K562 (cell line): ENCODE results near the gene UNC13C. TPM values are rescaled to one million over a fixed set of nuclear protein-coding genes. Genes with fewer than 3 reads are reported as not detected.

Source experiments
- ATAC-seq: fragments of 200-7000 bp; cut with Tn5 transposase; 3 replicates; pipeline ENCODE4 v1.9.1; 2020; ENCODE audit warnings: moderate library complexity
- BruUV-seq: library from RNA; stranded (reverse); fragments of 400-500 nt; replicated peaks from 2 replicates; lab custom pipeline; 2021; lab: Mats Ljungman, UMichigan
- CTCF ChIA-PET: fragments of 300-600 bp; formaldehyde crosslinking; extraction: SDS; loops from one replicate; lab custom pipeline; 2021; ENCODE audit warnings: low intra/inter-chr PET ratio; lab: Yijun Ruan, JAX
- POLR2A ChIA-PET: fragments of 300-600, 350-650 bp; sonication (Branson Sonifier 250); formaldehyde crosslinking; extraction: SDS; loops from one replicate; lab custom pipeline; 2021; ENCODE audit warnings: antibody characterized with exemption, inconsistent platforms; lab: Yijun Ruan, JAX
- DNase-seq, 4 experiments: peaks; one replicate each; pipeline versions ENCODE4 v3.0.0 to v3.0.0-alpha.2; 2011 to 2018; ENCODE audit warnings: low spot score in 3 of 4, mixed read lengths in 3 of 4; ENCODE audit errors: extremely low read depth in 1 of 4
- FAIRE-seq: peaks from 2 replicates; lab custom pipeline; 2011; peaks lifted over from hg19 to GRCh38; lab: Jason Lieb, UNC
- H2AFZ ChIP-seq: 2 replicates; pipeline ENCODE4 v1.6.0; 2011; ENCODE audit warnings: low read depth, low read length, control low read depth, inconsistent platforms
- H3K27ac ChIP-seq: fragments of 200-600 bp; 3 replicates; pipeline ENCODE4 v1.8.0; 2011; ENCODE audit warnings: low read depth, mild to moderate bottlenecking, control low read depth, inconsistent platforms, low read length, moderate library complexity, mixed read lengths; ENCODE audit errors: extremely low read depth
- H3K27me3 ChIP-seq, 2 experiments: fragments of 300-600 bp in 1 of 2; 2 replicates in 1 of 2; 3 replicates in 1 of 2; pipeline versions ENCODE4 v1.6.0 to v1.8.0; 2011; ENCODE audit warnings: inconsistent platforms in 2 of 2, low read length in 2 of 2, mild to moderate bottlenecking in 1 of 2, mixed read lengths in 1 of 2, moderate library complexity in 1 of 2; ENCODE audit not compliant: control insufficient read depth in 2 of 2, insufficient read depth in 2 of 2
- H3K36me3 ChIP-seq: fragments of 300-600 bp; 3 replicates; pipeline ENCODE4 v1.8.0; 2011; ENCODE audit warnings: mild to moderate bottlenecking, low read length, inconsistent platforms; ENCODE audit not compliant: control insufficient read depth, insufficient read depth
- H3K4me1 ChIP-seq, 2 experiments: fragments of 200-600 bp in 1 of 2; replicated peaks in 1 of 2; 2 replicates in 1 of 2; 3 replicates in 1 of 2; pipeline versions ENCODE4 v1.5.1 to v1.8.0; 2011; ENCODE audit warnings: inconsistent platforms in 2 of 2, low read length in 2 of 2, mild to moderate bottlenecking in 1 of 2, mixed read lengths in 1 of 2, moderate library complexity in 1 of 2; ENCODE audit not compliant: control insufficient read depth in 2 of 2, insufficient read depth in 2 of 2
- H3K4me2 ChIP-seq: 2 replicates; pipeline ENCODE4 v1.6.1; 2011; ENCODE audit warnings: low read length, control low read depth, inconsistent platforms, mixed read lengths; ENCODE audit not compliant: insufficient read depth
- H3K4me3 ChIP-seq: fragments of 200-600 bp; sonication (generic), shearing (Covaris generic); 2 replicates; pipeline ENCODE4 v1.5.1; 2016; ENCODE audit warnings: control low read depth, inconsistent platforms
- H3K79me2 ChIP-seq: fragments of 200-600 bp; 3 replicates; pipeline ENCODE4 v1.8.0; 2011; ENCODE audit warnings: low read length, inconsistent platforms; ENCODE audit not compliant: control insufficient read depth, insufficient read depth
- H3K9ac ChIP-seq, 2 experiments: 2 replicates each; pipeline versions ENCODE4 v1.6.0 to v1.6.1; 2011; ENCODE audit warnings: low read depth in 2 of 2, low read length in 2 of 2, control low read depth in 1 of 2, inconsistent platforms in 1 of 2, mild to moderate bottlenecking in 1 of 2, mixed read lengths in 1 of 2; ENCODE audit not compliant: insufficient read depth in 1 of 2
- H3K9me1 ChIP-seq: one replicate; pipeline ENCODE4 v1.6.0; 2011; ENCODE audit warnings: inconsistent platforms, mild to moderate bottlenecking, low read length, moderate library complexity; ENCODE audit not compliant: control insufficient read depth, insufficient read depth
- H3K9me3 ChIP-seq: replicated peaks from 2 replicates; pipeline ENCODE4 v1.5.1; 2011; ENCODE audit warnings: low read depth, low read length, inconsistent platforms; ENCODE audit not compliant: control insufficient read depth, insufficient read depth
- H4K20me1 ChIP-seq: replicated peaks from 2 replicates; pipeline ENCODE4 v1.6.1; 2011; ENCODE audit warnings: low read length, inconsistent platforms, mixed read lengths; ENCODE audit not compliant: control insufficient read depth, insufficient read depth
- RERE ChIP-seq: sonication (generic); formaldehyde crosslinking; IDR thresholded peaks from 2 replicates; pipeline ENCODE4 v1.8.0; 2023; ENCODE audit warnings: missing genetic modification reagents, mild to moderate bottlenecking, borderline replicate concordance
- ZNF507 ChIP-seq: conservative IDR thresholded peaks from 2 replicates; pipeline ENCODE4 v1.6.1; 2017; ENCODE audit warnings: missing genetic modification characterization, missing compliant biosample characterization
- ZNF644 ChIP-seq: fragments of 200-800 bp; sonication (Bioruptor generic); IDR thresholded peaks from 2 replicates; pipeline ENCODE4 v1.6.1; 2016; ENCODE audit warnings: low read depth, missing genetic modification characterization, missing compliant biosample characterization
- WGBS: fragments of 100-300 bp; shearing (Covaris generic); methylation state at CpG from one replicate; pipeline ENCODE4 v1.1.6; 2016; ENCODE audit warnings: low coverage, mixed read lengths; ENCODE audit not compliant: insufficient coverage; ENCODE audit errors: missing lambda C conversion rate; 5-methylcytosine and 5-hydroxymethylcytosine counted together
- in situ Hi-C: fragments of 300-500 bp; cut with MboI; formaldehyde crosslinking; loops from 4 replicates; pipeline ENCODE4 v1.15.0; 2018; ENCODE audit warnings: inconsistent platforms, mixed read lengths
- intact Hi-C: fragments of 100-400 bp; cut with micrococcal nuclease; formaldehyde crosslinking; loops from 2 replicates; pipeline ENCODE4 v1.14.2; 2022
- polyA plus RNA-seq, 8 experiments: library from polyadenylated mRNA; depleted of rRNA in 4 of 8; stranded (reverse) in 5 of 8; unstranded in 3 of 8; fragments of >200 nt; fragmentation: Nextera tagmentation in 2 of 8; fragmentation: Illumina TruSeq in 1 of 8; extraction: Ambion mirVana in 2 of 8; extraction: Trizol in 1 of 8; gene quantifications; 2 replicates each; pipeline versions ENCODE4 v1.2.1 to v1.2.3, GENCODE V29; 2011 to 2014; ENCODE audit warnings: inconsistent platforms in 1 of 8, missing spikeins in 1 of 8
- total RNA-seq, 7 experiments: library from RNA; depleted of rRNA in 6 of 7; stranded (reverse); fragments of >200 nt in 6 of 7; fragmentation: Illumina TruSeq in 2 of 7; extraction: Trizol in 2 of 7; gene quantifications; 2 replicates each; pipeline versions ENCODE4 v1.2.1 to v1.2.3, GENCODE V29; 2011 to 2021; ENCODE audit warnings: low replicate concordance in 1 of 7
- TF ChIP-seq, protein P1 (sequence below): fragments of 450-650 bp; IDR thresholded peaks from 2 replicates; pipeline ENCODE4 v1.6.1; 2017; ENCODE audit warnings: antibody characterized with exemption
- TF ChIP-seq, protein P2 (sequence below): sonication (generic); formaldehyde crosslinking; IDR thresholded peaks from 2 replicates; pipeline ENCODE4 v1.9.0; 2022; ENCODE audit warnings: mild to moderate bottlenecking, missing genetic modification reagents

UNC13C gene
- total and polyA plus RNA-seq, 9 of the 15 experiments (the other 6 are each of a cell fraction or from before 2014, with no cell fraction given): not detected

DNA sequence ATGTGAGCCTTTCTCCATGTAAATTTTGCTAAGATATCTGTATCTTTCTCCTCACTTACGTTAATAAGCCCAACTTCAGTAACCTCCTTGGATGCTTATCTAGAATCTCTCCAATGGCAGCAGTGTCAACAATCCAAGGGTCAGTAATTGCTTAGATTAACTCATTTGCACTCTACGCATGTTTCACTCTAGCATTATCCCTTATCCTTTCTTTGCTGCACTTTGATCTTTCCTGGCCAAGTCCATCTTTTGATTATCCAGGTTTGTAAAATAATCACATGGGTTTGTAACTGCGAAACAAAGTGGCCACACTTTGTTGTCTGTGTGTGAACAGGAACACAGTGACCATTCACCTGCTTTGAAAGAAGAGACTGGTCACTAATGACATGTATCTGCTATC lies 640.9 kb downstream of the UNC13C start (continued):
- TF ChIP-seq RERE (CRISPR knock-in tag): no peak
- TF ChIP-seq, protein P1, sequence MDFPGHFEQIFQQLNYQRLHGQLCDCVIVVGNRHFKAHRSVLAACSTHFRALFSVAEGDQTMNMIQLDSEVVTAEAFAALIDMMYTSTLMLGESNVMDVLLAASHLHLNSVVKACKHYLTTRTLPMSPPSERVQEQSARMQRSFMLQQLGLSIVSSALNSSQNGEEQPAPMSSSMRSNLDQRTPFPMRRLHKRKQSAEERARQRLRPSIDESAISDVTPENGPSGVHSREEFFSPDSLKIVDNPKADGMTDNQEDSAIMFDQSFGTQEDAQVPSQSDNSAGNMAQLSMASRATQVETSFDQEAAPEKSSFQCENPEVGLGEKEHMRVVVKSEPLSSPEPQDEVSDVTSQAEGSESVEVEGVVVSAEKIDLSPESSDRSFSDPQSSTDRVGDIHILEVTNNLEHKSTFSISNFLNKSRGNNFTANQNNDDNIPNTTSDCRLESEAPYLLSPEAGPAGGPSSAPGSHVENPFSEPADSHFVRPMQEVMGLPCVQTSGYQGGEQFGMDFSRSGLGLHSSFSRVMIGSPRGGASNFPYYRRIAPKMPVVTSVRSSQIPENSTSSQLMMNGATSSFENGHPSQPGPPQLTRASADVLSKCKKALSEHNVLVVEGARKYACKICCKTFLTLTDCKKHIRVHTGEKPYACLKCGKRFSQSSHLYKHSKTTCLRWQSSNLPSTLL: no peak

- no peak for FAIRE-seq
- Histone ChIP-seq H2AFZ (no peak overlapping the region), H3K36me3 (no peaks in the 10 kb centered on the region), H3K27ac (no peak overlapping the region), H3K4me2 (no peak overlapping the region), H3K9me1 (no peaks in the 10 kb centered on the region), H3K79me2 (no peaks in the 10 kb centered on the region), H4K20me1 (no peaks in the 10 kb centered on the region), H3K9ac (no peak overlapping the region), H3K27me3 (no peaks in the 10 kb centered on the region), H3K4me1 (no peaks in the 10 kb centered on the region), H3K9me3 (no peaks in the 10 kb centered on the region), H3K4me3 (no peak overlapping the region)
- in situ Hi-C loops (no loop called here), intact Hi-C loops (no loop called here)
- POLR2A ChIA-PET: no interaction called here
- TF ChIP-seq ZNF644 (tag): no peak
- no peak for TF ChIP-seq ZNF507 (tag)
- TF ChIP-seq, protein P2, sequence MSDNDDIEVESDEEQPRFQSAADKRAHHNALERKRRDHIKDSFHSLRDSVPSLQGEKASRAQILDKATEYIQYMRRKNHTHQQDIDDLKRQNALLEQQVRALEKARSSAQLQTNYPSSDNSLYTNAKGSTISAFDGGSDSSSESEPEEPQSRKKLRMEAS: no peak
- DNase-seq: no peak
- no TSS peak for BruUV-seq
- ATAC-seq: no peak
- CTCF ChIA-PET: no interaction called here
- WGBS: 3% methylated on average over 3 of the region's 3 CpGs
These were observed 642.7 kb downstream of the UNC13C start for GRCh38 chr15:54620916-54621315.
